ENCODE measurements around the gene TMEM120A.

DNA sequence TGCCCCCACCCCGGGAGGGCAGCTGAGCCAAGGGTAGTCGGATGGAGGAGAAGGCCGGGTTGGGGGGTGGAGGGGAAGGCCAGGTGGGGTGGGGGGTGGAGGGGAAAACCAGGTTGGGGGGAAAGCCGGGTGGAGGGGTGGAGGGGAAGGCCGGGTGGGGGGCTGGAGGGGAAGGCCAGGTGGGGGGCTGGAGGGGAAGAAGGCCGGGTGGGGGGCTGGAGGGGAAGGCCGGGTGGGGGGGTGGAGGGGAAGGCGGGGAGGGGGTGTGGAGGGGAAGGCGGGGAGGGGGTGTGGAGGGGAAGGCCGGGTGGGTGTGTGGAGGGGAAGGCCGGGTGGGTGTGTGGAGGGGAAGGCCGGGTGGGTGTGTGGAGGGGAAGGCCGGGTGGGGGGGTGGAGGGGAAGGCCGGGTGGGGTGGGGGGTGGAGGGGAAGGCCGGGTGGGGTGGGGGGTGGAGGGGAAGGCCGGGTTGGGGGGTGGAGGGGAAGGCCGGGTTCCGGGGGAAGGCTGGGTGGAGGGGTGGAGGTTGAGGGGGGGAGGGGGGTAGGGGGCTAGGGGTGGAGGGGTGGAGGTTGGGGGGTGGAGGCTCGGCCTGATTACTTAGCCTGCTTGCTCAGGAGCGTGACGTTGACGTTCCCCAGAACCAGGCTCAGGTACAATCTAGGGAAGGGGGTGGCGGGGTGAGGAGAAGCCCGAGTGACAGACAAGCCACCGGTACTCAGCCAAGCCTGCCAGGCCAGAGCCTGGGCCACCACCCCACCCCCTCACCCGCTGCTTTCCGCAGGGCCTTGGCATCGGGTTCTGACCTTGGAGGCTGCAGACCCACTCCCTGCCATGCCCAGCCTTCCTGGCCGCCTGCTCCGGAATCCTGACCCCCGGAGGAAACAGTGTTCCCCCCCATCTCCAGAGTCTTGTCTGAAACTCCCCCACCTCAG is 5.6 kb downstream of the TMEM120A start:
- TF ChIP-seq, protein P1, sequence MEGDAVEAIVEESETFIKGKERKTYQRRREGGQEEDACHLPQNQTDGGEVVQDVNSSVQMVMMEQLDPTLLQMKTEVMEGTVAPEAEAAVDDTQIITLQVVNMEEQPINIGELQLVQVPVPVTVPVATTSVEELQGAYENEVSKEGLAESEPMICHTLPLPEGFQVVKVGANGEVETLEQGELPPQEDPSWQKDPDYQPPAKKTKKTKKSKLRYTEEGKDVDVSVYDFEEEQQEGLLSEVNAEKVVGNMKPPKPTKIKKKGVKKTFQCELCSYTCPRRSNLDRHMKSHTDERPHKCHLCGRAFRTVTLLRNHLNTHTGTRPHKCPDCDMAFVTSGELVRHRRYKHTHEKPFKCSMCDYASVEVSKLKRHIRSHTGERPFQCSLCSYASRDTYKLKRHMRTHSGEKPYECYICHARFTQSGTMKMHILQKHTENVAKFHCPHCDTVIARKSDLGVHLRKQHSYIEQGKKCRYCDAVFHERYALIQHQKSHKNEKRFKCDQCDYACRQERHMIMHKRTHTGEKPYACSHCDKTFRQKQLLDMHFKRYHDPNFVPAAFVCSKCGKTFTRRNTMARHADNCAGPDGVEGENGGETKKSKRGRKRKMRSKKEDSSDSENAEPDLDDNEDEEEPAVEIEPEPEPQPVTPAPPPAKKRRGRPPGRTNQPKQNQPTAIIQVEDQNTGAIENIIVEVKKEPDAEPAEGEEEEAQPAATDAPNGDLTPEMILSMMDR (IDR thresholded peaks at IDR 0.05; ENCODE audit: insufficient read depth, low read length), result no peak
- TF ChIP-seq SPI1 (IDR thresholded peaks at IDR 0.05; ENCODE audit: borderline replicate concordance, low read depth) (no peak), POLR2AphosphoS5 (IDR thresholded peaks at IDR 0.05; ENCODE audit: low read depth) (no peak)
- TF ChIP-seq, protein P2, sequence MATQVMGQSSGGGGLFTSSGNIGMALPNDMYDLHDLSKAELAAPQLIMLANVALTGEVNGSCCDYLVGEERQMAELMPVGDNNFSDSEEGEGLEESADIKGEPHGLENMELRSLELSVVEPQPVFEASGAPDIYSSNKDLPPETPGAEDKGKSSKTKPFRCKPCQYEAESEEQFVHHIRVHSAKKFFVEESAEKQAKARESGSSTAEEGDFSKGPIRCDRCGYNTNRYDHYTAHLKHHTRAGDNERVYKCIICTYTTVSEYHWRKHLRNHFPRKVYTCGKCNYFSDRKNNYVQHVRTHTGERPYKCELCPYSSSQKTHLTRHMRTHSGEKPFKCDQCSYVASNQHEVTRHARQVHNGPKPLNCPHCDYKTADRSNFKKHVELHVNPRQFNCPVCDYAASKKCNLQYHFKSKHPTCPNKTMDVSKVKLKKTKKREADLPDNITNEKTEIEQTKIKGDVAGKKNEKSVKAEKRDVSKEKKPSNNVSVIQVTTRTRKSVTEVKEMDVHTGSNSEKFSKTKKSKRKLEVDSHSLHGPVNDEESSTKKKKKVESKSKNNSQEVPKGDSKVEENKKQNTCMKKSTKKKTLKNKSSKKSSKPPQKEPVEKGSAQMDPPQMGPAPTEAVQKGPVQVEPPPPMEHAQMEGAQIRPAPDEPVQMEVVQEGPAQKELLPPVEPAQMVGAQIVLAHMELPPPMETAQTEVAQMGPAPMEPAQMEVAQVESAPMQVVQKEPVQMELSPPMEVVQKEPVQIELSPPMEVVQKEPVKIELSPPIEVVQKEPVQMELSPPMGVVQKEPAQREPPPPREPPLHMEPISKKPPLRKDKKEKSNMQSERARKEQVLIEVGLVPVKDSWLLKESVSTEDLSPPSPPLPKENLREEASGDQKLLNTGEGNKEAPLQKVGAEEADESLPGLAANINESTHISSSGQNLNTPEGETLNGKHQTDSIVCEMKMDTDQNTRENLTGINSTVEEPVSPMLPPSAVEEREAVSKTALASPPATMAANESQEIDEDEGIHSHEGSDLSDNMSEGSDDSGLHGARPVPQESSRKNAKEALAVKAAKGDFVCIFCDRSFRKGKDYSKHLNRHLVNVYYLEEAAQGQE (IDR thresholded peaks at IDR 0.05; ENCODE audit: insufficient replicate concordance, low read depth), result no peak

Measured in HL-60 (cell line).